ENCODE results near the gene POLR1D. TPM values are rescaled to one million over a fixed set of nuclear protein-coding genes. Genes with fewer than 3 reads are reported as not detected.

The POLR1D gene
- total and polyA plus RNA-seq, 2 experiments from 2014 or later: 53.0 to 66.8 TPM

- H3K4me1 ChIP-seq (ENCODE audit: insufficient read depth): peaks cover 13% of the 10 kb centered on the region
- peak overlapping the region; percentile 17; the same call in 1 of the 2 replicates for H3K27ac ChIP-seq
- H4K20me1 ChIP-seq (ENCODE audit: insufficient read depth): peaks cover 5% of the 10 kb centered on the region; the same call in 1 of the 2 replicates
- H3F3A ChIP-seq (ENCODE audit: insufficient read depth): peaks cover 17% of the 10 kb centered on the region; the same call in 1 of the 2 replicates
- no peak overlapping the region for H3K4me2 ChIP-seq (ENCODE audit: unreplicated experiment)
- H2AFZ ChIP-seq: no peak overlapping the region
- H3K79me2 ChIP-seq (ENCODE audit: insufficient read depth): peaks cover 95% of the 10 kb centered on the region
- H3K4me3 ChIP-seq: no peak overlapping the region
- WGBS, 2 experiments (ENCODE audit: low coverage in 1 of 2, low lambda C conversion rate in 2 of 2, missing lambda C conversion rate in 2 of 2): 94 to 95% methylated on average over 1 of the region's 1 CpG
- H3K9me2 ChIP-seq (ENCODE audit: insufficient read depth): no peaks in the 10 kb centered on the region
- H3K9me3 ChIP-seq (ENCODE audit: low read depth): no peaks in the 10 kb centered on the region
- in situ Hi-C loops (cut with MboI): no loop called here
- H3K9ac ChIP-seq: no peak overlapping the region
- TF ChIP-seq EZH2 (IDR thresholded peaks at IDR 0.05; ENCODE audit: insufficient read depth, poor library complexity, severe bottlenecking) (no peak), EZH2phosphoT487 (IDR thresholded peaks at IDR 0.05; ENCODE audit: insufficient read depth, low read depth) (no peak)
- H3K36me3 ChIP-seq (ENCODE audit: low read depth): no peaks in the 10 kb centered on the region
- DNase-seq: no peak
- H3K27me3 ChIP-seq (replicated peaks; ENCODE audit: insufficient read depth): no peaks in the 10 kb centered on the region
These were observed 16.3 kb downstream of the POLR1D start for GRCh38 chr13:27638001-27638400.

DNA sequence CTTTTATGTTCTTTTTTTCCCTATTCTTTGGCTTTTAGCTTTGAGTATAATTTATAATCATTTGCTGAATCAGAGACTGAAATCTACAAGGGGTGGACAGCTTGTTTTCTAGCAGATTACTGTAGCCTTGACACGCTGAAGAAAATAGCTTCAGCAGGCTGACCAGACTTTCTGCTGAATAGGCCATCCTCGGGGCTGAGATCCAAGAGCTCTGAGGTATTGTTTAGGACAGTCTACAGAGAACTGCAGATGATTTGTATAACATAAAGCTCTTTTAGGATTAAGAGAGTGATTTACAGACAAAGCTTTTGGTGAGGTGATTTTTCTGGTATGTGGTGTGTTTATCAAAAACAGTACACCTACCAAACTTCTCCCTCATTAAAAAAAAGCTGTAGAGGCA lies 16.8 kb downstream of the POLR1D start:
- H3K27ac ChIP-seq: peak overlapping the region; percentile 17; the same call in 1 of the 2 replicates
- H4K20me1 ChIP-seq (ENCODE audit: insufficient read depth): peaks cover 2% of the 10 kb centered on the region; the same call in 1 of the 2 replicates
- H3K9me3 ChIP-seq (ENCODE audit: low read depth): no peaks in the 10 kb centered on the region
- H3K36me3 ChIP-seq (ENCODE audit: low read depth): no peaks in the 10 kb centered on the region
- peak overlapping the region; percentile 4 for H3K4me2 ChIP-seq (ENCODE audit: unreplicated experiment)
- no peaks in the 10 kb centered on the region for H3K27me3 ChIP-seq (replicated peaks; ENCODE audit: insufficient read depth)
- H3K79me2 ChIP-seq (ENCODE audit: insufficient read depth): peaks cover 95% of the 10 kb centered on the region
- H3K4me1 ChIP-seq (ENCODE audit: insufficient read depth): peaks cover 19% of the 10 kb centered on the region
- H3K9me2 ChIP-seq (ENCODE audit: insufficient read depth): no peaks in the 10 kb centered on the region
- WGBS, 2 experiments (ENCODE audit: low coverage in 1 of 2, low lambda C conversion rate in 2 of 2, missing lambda C conversion rate in 2 of 2): 6 to 7% methylated on average over 2 of the region's 2 CpGs
- H3F3A ChIP-seq (ENCODE audit: insufficient read depth): peaks cover 21% of the 10 kb centered on the region; the same call in 1 of the 2 replicates
- no peak for TF ChIP-seq EZH2 (IDR thresholded peaks at IDR 0.05; ENCODE audit: insufficient read depth, poor library complexity, severe bottlenecking)
- in situ Hi-C loops (cut with MboI): no loop called here
- H3K4me3 ChIP-seq: no peak overlapping the region
- no peak overlapping the region for H2AFZ ChIP-seq
- DNase-seq: peak; percentile 48
- no peak overlapping the region for H3K9ac ChIP-seq

DNA sequence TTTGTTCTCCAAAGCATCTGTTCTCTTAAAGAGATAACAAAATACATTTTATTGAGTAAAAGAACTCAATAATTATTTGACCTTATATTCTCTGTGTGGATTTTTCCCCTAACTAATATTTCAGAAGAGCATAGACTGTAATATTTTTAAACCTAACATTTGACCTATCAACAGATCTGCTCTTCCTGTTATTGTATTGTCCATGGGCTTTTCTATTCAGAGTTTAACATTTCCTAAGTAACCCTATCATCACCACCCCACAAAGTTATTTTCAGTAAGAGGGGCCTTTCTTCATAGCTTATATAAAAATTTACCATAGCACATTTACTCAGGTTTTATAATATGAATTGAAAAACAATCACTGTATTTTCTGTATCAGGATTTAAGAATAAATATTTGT lies 17.5 kb downstream of the POLR1D start:
- in situ Hi-C loops (cut with MboI): no loop called here
- H3K36me3 ChIP-seq (ENCODE audit: low read depth): no peaks in the 10 kb centered on the region
- no peaks in the 10 kb centered on the region for H3K9me2 ChIP-seq (ENCODE audit: insufficient read depth)
- no peaks in the 10 kb centered on the region for H3K9me3 ChIP-seq (ENCODE audit: low read depth)
- H3K4me3 ChIP-seq: no peak overlapping the region
- DNase-seq: no peak
- peaks cover 27% of the 10 kb centered on the region; the same call in 1 of the 2 replicates for H3F3A ChIP-seq (ENCODE audit: insufficient read depth)
- no peak overlapping the region for H3K27ac ChIP-seq
- no peak overlapping the region for H3K9ac ChIP-seq
- H3K4me1 ChIP-seq (ENCODE audit: insufficient read depth): peaks cover 25% of the 10 kb centered on the region
- no peaks in the 10 kb centered on the region for H3K27me3 ChIP-seq (replicated peaks; ENCODE audit: insufficient read depth)
- H2AFZ ChIP-seq: no peak overlapping the region
- no peak for TF ChIP-seq EZH2 (IDR thresholded peaks at IDR 0.05; ENCODE audit: insufficient read depth, poor library complexity, severe bottlenecking)
- no peak for TF ChIP-seq EZH2phosphoT487 (IDR thresholded peaks at IDR 0.05; ENCODE audit: insufficient read depth, low read depth)
- H3K4me2 ChIP-seq (ENCODE audit: unreplicated experiment): no peak overlapping the region
- H4K20me1 ChIP-seq (ENCODE audit: insufficient read depth): peaks cover 5% of the 10 kb centered on the region; the same call in 1 of the 2 replicates
- peaks cover 94% of the 10 kb centered on the region for H3K79me2 ChIP-seq (ENCODE audit: insufficient read depth)

DNA sequence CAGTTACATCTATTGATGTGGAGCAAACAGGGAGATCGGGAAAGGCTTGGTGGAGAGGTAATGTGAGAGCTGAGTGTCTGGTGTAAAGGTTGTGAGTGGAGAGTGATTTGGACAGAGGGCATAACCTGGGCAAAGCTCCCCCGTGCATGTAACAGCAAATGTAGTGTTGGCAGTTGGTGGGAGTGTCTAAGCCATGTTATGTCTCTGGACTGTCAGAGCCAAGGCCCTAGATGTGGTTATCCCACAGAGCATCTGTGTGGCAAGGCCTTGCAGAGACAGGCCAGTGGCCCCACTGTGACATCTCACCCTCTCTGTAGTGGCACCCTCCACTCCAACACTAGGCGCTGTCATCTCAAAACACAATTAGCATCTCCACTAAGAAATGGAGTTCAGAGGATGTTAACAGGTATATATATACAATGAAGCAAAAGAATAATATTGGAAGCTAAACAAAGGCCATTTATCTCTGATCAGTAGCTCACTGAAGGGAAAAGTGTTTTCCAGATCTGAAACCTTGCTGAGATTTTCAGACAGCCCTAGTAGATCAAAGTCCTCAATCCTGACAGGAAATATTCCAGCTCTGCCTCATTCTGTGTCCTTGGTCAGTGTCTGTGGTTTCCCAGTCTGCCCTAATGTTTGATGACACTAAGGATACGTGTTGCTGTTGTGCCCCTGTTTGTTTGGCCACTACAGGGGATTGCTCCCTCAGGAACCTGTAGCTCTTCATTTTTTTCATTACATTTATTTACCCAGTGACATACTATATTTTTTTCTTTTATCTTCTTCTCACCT lies 20.2 kb downstream of the POLR1D start:
- Histone ChIP-seq H3K79me2 (ENCODE audit: insufficient read depth) (peaks cover 90% of the 10 kb centered on the region), H3K4me3 (no peak overlapping the region), H3K4me1 (ENCODE audit: insufficient read depth) (peaks cover 34% of the 10 kb centered on the region), H3K27me3 (replicated peaks; ENCODE audit: insufficient read depth) (no peaks in the 10 kb centered on the region), H3K36me3 (ENCODE audit: low read depth) (no peaks in the 10 kb centered on the region), H3F3A (ENCODE audit: insufficient read depth) (peaks cover 23% of the 10 kb centered on the region; the same call in 1 of the 2 replicates), H3K9me3 (ENCODE audit: low read depth) (no peaks in the 10 kb centered on the region), H4K20me1 (ENCODE audit: insufficient read depth) (peaks cover 5% of the 10 kb centered on the region; the same call in 1 of the 2 replicates), H3K27ac (no peak overlapping the region), H3K9ac (no peak overlapping the region), H2AFZ (no peak overlapping the region), H3K4me2 (ENCODE audit: unreplicated experiment) (no peak overlapping the region), H3K9me2 (ENCODE audit: insufficient read depth) (no peaks in the 10 kb centered on the region)
- no peak for DNase-seq
- TF ChIP-seq EZH2 (IDR thresholded peaks at IDR 0.05; ENCODE audit: insufficient read depth, poor library complexity, severe bottlenecking): no peak
- no peak for TF ChIP-seq EZH2phosphoT487 (IDR thresholded peaks at IDR 0.05; ENCODE audit: insufficient read depth, low read depth)
- in situ Hi-C loops (cut with MboI): no loop called here
- WGBS, 2 experiments (ENCODE audit: low coverage in 1 of 2, low lambda C conversion rate in 2 of 2, missing lambda C conversion rate in 2 of 2): 98% methylated on average over 4 of the region's 4 CpGs
